Measurements from ENCODE around the gene ATP8A2.

The ATP8A2 gene

GRCh38 chr13:25958986-25959385 is 587.2 kb downstream of the ATP8A2 start:
- DNase-seq (ENCODE audit: low read depth, low spot score), result no peak

- no peak for DNase-seq (ENCODE audit: low read depth, low spot score)
These were observed 589.5 kb downstream of the ATP8A2 start for GRCh38 chr13:25961294-25961693.

- no peak for DNase-seq (ENCODE audit: low read depth, low spot score)
These were observed 591.9 kb downstream of the ATP8A2 start for GRCh38 chr13:25963674-25964073.

DNA sequence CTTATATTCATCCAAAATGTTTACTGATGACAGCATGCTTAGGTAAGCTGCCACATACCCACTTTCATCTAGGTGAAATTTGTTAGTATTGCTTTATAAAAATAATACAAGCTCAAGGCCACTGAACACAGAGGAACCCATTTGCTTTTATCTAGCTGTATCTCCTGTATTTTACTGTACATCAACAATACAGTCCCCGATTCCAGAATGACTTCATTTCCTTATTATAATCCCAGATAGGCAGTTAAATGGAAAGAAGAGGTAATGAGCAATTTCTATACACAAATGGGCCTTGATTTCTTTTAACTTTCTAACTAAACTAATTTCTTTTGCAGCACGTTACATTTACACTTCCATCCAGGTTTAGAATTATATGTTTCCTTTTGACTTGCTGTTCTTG is 593.8 kb downstream of the ATP8A2 start:
- DNase-seq (ENCODE audit: low read depth, low spot score), result no peak

DNA sequence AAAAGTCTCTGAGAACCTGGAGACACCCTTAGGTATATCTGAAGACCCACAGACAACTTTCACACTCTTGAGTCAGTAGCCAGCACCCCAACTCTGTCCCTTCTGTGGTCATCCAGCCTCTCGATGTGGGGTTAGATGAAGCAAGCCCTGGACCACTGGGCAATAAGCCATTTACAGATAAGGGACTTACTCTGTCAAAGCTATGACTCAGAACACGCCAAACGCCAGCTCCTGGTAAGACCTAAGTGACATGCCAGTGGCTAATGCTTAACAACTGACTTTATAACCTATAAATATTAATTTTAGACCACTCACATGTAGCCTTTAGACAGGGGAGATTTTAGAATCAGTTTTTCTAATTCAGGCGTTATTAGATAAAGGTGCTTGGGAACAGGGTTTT is 594.3 kb downstream of the ATP8A2 start:
- no peak for DNase-seq (ENCODE audit: low read depth, low spot score)

DNA sequence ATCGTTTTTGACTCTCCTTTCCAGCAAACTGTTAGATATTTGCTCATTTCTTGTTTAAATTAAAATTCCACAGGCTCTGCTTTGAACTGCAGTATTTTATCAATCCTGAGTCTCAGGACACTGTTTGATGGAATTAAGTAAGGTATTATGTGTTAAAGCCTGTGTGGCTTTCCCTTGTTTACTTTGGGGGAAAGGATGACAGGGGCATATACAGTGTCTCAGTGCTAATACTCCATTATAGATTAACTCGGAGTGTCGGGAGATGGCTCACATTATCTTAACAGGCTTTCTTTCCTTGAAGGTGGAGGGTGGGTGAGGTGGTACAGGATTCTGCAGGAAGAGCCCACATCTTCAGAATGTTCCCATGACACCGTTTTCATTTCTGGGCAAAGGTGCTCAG is 595.4 kb downstream of the ATP8A2 start:
- DNase-seq (ENCODE audit: low read depth, low spot score), result no peak

DNA sequence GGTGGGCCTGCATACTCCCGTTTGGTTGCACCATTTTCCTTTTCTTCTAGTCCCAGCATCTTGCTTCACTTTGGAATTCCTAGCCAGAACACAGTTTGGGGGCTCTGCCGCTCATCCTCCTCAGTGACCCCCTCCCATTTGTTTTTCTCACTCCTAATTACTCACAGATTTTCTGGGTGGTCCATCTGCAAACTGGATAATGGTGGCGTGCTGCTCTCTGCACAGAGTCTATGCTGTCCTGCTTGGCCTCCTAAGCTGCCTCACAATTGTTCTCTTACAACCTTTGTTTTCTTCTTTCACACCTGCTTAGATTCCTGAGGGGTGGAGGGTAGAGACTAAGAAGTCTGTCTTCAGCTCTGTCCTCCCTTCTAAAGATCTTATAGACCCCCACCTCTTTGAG is 599.3 kb downstream of the ATP8A2 start:
- DNase-seq (ENCODE audit: low read depth, low spot score), result no peak

- DNase-seq (ENCODE audit: low read depth, low spot score), result no peak
These were observed 599.8 kb downstream of the ATP8A2 start for GRCh38 chr13:25971459-25972145.

- no peak for DNase-seq (ENCODE audit: low read depth, low spot score)
These were observed 601.3 kb downstream of the ATP8A2 start for GRCh38 chr13:25973085-25973484.

- no peak for DNase-seq (ENCODE audit: low read depth, low spot score)
These were observed 601.8 kb downstream of the ATP8A2 start for GRCh38 chr13:25973576-25973975.

GRCh38 chr13:25977216-25977615 is 605.4 kb downstream of the ATP8A2 start:
- DNase-seq (ENCODE audit: low read depth, low spot score), result no peak

DNA sequence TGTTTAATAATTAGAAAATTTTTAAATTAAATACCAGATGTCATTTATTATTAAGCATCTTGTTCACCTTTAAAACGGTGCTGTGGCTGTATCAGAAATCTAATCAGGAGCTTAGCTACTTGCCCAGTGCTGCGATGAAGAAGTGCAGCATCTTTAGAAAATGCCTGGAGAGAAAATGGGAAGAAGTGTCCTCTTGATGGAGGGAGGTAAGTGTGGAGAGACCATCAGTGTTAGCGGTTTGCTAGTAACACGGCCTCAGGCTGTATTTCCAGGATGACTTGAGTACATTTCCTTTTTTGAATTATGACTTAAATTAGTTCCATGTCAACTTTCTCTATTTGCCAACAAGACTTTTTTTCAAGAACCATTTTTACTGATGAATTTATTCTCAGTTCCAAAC is 605.9 kb downstream of the ATP8A2 start:
- no peak for DNase-seq (ENCODE audit: low read depth, low spot score)

DNA sequence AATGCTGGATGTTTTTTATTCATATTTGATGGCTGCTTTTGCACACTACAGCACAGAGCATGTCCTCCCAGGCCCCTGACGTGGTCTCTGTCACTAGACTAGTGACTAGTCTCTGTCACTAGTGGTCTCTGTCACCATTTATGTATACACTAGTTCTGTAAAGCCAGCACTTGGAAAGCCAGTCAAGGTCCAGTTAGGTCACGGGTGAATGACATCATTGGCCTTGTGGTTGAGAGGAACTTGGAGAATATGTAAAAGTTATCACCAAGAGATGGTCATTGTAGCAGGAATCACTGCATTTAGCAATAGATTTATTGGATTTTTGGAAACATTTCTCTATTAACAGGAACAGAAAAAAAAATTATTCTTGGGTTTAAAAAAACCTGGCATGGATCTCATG is 607.2 kb downstream of the ATP8A2 start:
- no peak for DNase-seq (ENCODE audit: low read depth, low spot score)

DNA sequence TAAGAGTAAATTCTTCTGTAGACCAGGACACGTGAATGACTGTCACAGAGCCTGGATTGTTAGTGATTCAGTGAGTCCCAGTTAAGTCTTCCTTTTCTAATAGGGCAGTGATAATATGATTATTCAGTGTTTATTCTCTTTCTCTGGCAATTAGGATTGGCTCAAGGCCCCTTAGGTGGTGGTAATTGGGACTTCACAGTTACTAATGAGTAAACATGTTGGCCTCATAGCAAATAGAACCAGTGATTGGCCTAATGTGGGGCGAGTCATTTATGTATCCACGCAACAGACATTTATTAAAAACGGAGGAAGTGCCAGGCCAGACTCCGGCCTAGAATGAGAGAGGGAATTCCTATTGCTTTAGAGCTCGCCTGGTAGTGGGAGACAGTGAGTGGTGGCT is 607.6 kb downstream of the ATP8A2 start:
- no peak for DNase-seq (ENCODE audit: low read depth, low spot score)

- no peak for DNase-seq (ENCODE audit: low read depth, low spot score)
These were observed 608.5 kb downstream of the ATP8A2 start for GRCh38 chr13:25980255-25980654.

- no peak for DNase-seq (ENCODE audit: low read depth, low spot score)
These were observed 609.3 kb downstream of the ATP8A2 start for GRCh38 chr13:25981060-25981459.

GRCh38 chr13:25982907-25983306 is 611.1 kb downstream of the ATP8A2 start:
- no peak for DNase-seq (ENCODE audit: low read depth, low spot score)

GRCh38 chr13:25987987-25988386 is 616.2 kb downstream of the ATP8A2 start:
- no peak for DNase-seq (ENCODE audit: low read depth, low spot score)

GRCh38 chr13:25988661-25989060 is 616.9 kb downstream of the ATP8A2 start:
- DNase-seq (ENCODE audit: low read depth, low spot score), result no peak

DNA sequence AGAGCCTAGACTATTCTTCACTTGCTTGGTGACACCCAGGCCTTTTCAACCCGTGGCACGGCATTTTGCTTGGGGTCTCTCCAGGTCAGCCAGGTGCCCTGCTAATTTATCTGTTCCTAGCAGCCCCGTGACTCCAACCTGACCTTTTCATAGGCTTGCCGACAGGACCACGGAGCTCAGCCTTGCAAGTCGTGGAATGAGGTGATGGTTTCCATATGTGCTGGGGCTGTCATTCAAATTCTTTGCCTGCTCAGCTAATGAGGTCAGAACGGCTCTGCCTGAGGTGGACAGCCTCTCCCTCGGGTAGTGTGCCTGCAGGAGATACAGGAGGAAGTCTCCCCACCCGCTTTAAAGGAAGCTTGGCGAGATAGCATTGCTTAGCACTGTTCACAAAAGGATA is 619.0 kb downstream of the ATP8A2 start:
- DNase-seq (ENCODE audit: low read depth, low spot score), result no peak

- DNase-seq (ENCODE audit: low read depth, low spot score), result no peak
These were observed 620.3 kb downstream of the ATP8A2 start for GRCh38 chr13:25992076-25992475.

DNA sequence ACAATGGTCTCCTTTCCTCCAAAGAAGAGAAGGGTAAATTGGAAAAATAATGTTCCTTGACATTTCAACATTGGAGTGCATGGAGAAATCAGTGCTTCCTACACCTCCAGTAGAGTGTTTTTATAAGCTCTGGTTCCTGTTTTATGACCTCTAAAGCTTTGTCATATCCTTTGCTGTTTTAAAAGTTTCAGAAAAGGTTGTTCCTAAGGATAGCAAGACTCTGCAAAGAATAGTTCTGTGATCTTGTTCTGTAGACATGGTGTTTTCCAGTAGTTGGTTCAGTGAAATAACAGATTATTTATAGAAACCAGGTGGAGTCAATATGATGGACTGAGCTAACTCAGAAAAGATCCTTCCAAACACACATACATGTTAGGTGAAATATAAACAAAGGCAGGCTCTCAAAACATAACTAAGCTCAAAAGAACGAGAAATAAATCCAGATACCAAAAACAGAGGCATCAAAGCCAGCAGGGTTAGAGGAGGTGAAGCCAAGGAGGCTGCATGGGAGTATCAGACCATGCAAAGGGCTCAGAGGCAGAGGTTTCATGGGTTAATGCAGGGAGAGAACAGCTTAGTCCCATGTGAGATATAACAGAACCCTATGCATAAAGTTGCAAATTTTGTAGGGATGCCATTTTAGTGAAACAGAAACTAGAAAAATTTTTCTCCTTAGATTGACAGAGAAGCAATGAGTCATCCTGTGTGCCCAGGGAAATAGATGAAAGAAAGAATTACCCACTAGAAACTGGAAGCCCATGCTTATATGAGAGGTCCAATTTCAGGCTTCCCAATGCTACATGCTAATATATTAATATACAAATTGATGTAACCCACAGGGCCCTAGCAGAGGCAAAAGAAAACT is 635.7 kb downstream of the ATP8A2 start:
- DNase-seq (ENCODE audit: low read depth, low spot score), result no peak

Data from smooth muscle cell of the brain vasculature (primary cell).